VCaP (cell line): Measurements from ENCODE around the gene LRRC74B.
"Not testable (repeated sequence)": the region's sequence is repeated elsewhere in the genome, so short reads cannot be mapped to it uniquely, and the experiment has no call there.

ENCODE experiments used
- H3K27ac ChIP-seq: fragments of 450-650 bp; 2 replicates; pipeline ENCODE4 v1.5.1; 2017
- TF ChIP-seq, protein P1 (sequence below): fragments of 450-650 bp; conservative IDR thresholded peaks from 2 replicates; pipeline ENCODE4 v1.5.1; 2017; ENCODE audit warnings: mild to moderate bottlenecking, moderate library complexity

The LRRC74B gene

DNA sequence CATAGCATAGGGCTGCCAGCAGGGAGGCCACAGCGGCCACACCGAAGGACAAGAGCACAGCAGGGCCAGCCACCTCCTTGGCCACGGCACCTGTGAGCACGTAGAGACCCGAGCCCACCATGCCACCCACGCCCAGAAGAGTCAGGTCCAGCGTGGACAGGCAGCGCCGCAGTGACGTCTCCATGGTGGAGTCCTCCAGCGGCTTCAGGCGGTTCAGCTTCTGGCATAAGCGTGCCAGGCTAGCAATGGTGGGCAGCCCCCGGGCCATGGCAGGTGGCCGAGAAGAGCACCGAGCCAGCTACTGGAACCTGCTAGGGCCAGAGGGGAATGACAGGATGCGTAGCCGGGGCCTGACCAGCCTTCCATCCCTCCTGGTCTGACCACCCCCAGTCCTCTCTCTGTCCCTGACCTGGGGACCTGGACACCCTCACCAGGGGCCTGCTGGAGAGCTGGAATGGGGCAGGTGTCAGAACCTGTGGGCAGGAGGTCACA lies 14.2 kb upstream of the LRRC74B start:
- TF ChIP-seq, protein P1, sequence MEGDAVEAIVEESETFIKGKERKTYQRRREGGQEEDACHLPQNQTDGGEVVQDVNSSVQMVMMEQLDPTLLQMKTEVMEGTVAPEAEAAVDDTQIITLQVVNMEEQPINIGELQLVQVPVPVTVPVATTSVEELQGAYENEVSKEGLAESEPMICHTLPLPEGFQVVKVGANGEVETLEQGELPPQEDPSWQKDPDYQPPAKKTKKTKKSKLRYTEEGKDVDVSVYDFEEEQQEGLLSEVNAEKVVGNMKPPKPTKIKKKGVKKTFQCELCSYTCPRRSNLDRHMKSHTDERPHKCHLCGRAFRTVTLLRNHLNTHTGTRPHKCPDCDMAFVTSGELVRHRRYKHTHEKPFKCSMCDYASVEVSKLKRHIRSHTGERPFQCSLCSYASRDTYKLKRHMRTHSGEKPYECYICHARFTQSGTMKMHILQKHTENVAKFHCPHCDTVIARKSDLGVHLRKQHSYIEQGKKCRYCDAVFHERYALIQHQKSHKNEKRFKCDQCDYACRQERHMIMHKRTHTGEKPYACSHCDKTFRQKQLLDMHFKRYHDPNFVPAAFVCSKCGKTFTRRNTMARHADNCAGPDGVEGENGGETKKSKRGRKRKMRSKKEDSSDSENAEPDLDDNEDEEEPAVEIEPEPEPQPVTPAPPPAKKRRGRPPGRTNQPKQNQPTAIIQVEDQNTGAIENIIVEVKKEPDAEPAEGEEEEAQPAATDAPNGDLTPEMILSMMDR = no peak
- H3K27ac ChIP-seq = no peak overlapping the region

DNA sequence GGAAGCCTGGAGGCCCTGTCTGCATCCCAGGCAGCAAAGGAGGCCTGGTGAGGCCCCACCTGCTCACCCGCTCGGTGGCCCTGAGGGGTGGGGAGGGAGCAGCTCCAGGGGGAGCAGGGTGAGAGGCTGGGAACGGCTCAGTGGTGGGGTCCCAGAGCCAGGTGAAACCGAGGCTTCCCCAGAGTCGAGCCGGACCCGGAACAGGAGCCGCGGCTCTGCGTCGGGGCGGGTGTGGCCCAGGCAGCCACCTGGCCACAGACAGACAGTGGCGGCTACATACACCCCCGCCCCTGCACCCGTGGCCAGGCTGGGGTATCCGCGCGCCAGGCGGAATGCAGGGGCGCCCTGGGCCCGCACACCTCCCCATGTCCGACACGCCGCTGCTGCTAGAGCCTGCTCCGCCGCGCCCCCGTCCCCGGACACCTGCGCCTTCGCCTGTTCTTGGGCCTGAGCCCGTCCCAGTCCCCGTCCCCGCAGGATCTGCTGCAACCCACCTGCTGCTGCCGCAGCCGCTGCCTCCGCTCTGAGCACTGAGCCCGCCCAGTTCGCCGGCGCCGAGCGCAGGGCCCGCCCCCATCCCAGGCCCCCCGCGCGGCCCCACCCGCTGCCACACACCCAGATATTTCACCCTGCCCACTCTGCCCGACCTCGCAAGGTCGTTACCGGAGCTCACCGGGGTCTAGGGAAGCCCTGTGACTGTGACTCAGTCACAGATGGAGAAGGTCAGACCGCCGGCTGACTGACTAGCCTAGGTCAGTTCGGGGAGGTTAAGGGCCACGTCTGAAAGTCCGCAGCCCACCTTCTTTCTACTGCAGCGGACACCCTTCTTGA lies 13.5 kb upstream of the LRRC74B start, which contains the start of gene SLC7A4:
SLC7A4 (minus strand) TSS at position 525 of the 831 bp plus-strand sequence. CDS start 749 bp downstream, outside the sequence.
- no peak within 1 kb of the TSS for H3K27ac ChIP-seq
- TF ChIP-seq, protein P1 = no peak

DNA sequence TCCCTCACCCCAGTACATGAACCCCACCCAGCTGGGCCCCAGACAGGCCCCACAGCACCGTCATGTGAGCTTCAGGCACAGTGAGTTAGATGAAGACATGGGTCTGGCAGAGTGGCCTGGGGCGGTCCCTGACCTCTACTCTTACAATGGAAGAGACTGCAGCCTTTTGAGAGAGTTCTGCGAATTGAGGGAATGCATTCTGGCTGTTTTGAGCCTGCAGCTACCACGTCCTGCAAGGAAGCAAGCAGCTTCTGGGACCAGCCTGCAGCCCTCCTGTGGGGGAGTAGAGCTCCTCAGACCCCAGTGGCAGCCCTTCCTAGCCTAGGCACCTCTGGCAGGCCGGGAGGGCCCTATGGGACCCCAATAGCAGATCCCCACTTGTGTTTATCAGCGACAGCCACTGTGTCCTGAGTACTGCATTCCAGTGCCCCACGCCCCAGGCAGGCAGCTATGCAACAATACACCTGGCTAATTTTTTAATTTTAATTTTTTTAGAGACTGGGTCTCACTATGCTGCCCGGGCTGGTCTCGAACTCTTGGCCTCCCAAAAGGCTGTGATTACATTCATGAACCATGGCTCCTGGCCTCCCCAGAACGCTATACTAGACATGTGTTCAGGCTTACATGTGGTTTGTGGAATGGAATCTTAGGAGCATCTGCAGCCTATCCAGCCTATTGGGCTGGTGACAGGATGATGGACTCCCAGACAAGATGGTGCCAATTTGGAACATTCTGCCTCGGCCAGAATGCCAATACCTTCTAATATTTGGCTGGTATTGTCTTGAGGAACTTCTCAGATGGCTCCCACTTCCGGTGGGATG lies 12.7 kb upstream of the LRRC74B start:
- TF ChIP-seq, protein P1 = no peak
- no peak overlapping the region for H3K27ac ChIP-seq

DNA sequence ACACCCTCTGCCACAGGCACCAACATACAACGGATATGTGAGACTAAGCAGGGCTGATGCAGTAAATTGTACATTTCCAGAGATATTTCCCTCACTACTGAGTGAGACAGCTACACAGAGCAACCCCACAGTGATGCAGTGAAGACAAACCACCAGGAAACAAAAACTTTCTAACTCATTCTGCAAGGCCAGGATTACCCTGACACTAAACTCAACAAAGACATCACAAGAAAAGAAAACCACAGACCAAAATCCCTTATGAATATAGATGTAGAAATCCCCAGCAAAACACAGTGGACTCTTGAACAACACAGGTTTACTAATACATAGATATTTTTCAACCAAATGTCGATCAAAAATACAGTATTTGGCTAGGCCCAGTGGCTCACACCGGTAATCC lies 11.9 kb upstream of the LRRC74B start:
- TF ChIP-seq, protein P1 = no peak
- no peak overlapping the region for H3K27ac ChIP-seq

DNA sequence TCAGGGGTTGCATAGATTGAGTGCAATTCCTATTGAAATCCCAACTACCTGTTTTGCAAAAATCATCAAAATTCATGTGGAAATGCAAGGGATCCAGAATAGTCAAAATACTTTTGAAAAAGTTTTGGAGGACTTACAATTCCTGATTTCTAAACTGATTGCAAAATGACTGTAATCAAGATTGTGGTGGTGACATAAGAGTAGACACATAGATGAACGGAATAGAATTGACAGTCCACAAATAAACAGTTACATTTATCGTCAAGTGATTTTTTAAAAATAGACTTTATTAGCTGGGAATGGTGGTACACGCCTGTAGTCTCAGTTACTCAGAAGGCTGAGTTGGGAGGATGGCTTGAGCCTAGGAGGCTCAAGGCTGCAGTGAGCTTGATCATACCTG lies 10.8 kb upstream of the LRRC74B start:
- no peak overlapping the region for H3K27ac ChIP-seq
- TF ChIP-seq, protein P1 = no peak

DNA sequence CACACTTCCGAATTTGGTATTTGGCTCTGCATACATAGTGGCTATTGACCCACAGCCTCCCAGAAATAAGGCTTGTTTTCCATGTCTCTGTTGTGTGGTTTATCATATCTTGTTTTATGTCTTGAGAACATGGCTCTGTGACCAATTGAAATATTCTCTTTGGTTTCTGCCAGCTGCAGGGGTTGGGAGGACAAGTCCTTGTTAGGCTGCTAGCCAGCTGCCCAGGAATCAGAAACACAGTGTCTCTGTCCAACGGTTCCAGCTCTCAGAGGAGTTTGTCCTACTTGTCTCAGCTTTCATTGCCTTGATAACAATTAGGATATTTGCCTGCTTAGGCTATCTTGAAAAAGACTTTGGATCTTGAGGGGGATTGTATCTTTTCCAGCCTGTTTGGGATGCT lies 7.3 kb upstream of the LRRC74B start:
- H3K27ac ChIP-seq = no peak overlapping the region
- TF ChIP-seq, protein P1 = no peak

DNA sequence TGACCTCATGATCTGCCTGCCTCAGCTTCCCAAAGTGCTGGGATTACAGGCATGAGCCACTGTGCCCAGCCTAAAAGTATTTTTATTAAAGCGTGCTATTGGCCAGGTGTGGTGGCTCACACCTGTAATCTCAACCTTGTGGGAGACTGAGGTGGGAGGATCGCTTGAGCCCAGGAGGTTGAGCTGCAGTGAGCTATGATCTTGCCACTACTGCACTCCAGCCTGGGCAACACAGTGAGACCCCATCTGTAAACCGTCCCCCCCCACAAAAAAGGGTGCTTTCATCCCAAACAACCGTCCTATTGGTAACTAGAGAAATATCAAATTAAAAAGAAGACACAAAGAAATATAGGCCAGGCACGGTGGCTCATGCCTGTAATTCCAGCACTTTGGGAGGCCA lies 6.6 kb upstream of the LRRC74B start:
- not testable (repeated sequence) for H3K27ac ChIP-seq
